NCI-H748 (cell line): ENCODE data around the gene KCNQ2.

Source experiments
- DNase-seq: peaks from one replicate; lab custom pipeline; 2025; ENCODE audit not compliant: unreplicated experiment; lab: John Stamatoyannopoulos, UW

The KCNQ2 gene

GRCh38 chr20:63374504-63374903 lies 98.0 kb downstream of the KCNQ2 start:
- no peak for DNase-seq

GRCh38 chr20:63373996-63374395 lies 98.5 kb downstream of the KCNQ2 start:
- no peak for DNase-seq

- no peak for DNase-seq
Observed at GRCh38 chr20:63372971-63373885, 99.2 kb downstream of the KCNQ2 start.

- DNase-seq = no peak
Observed at GRCh38 chr20:63371291-63371865, 101.1 kb downstream of the KCNQ2 start.

GRCh38 chr20:63370618-63371187 lies 101.8 kb downstream of the KCNQ2 start:
- DNase-seq = no peak

- no peak for DNase-seq
Observed at GRCh38 chr20:63369724-63370617, 102.5 kb downstream of the KCNQ2 start.

GRCh38 chr20:63369024-63369530 lies 103.4 kb downstream of the KCNQ2 start:
- no peak for DNase-seq

GRCh38 chr20:63368151-63368550 lies 104.3 kb downstream of the KCNQ2 start:
- no peak for DNase-seq

GRCh38 chr20:63367446-63368055 lies 104.9 kb downstream of the KCNQ2 start:
- no peak for DNase-seq

GRCh38 chr20:63366390-63367365 lies 105.8 kb downstream of the KCNQ2 start:
- DNase-seq = no peak

- DNase-seq = no peak
Observed at GRCh38 chr20:63365601-63366389, 106.7 kb downstream of the KCNQ2 start.

GRCh38 chr20:63364801-63365585 lies 107.5 kb downstream of the KCNQ2 start:
- no peak for DNase-seq

GRCh38 chr20:63363981-63364561 lies 108.4 kb downstream of the KCNQ2 start:
- no peak for DNase-seq

- no peak for DNase-seq
Observed at GRCh38 chr20:63363013-63363957, 109.2 kb downstream of the KCNQ2 start.

GRCh38 chr20:63362436-63363009 lies 109.9 kb downstream of the KCNQ2 start:
- peak; percentile 15 for DNase-seq
